Smooth muscle cell of the umbilical artery (primary cell): ENCODE measurements around the gene LRRC47. TPM values are rescaled to one million over a fixed set of nuclear protein-coding genes. Genes with fewer than 3 reads are reported as not detected.

ENCODE experiments used
- total RNA-seq: library from RNA; depleted of rRNA; stranded (reverse); fragments of >200 nt; gene quantifications from 2 replicates; pipeline ENCODE4 v1.2.3, GENCODE V29; 2014

LRRC47 gene
- total RNA-seq: 35.0 and 35.6 TPM in 2 replicates

DNA sequence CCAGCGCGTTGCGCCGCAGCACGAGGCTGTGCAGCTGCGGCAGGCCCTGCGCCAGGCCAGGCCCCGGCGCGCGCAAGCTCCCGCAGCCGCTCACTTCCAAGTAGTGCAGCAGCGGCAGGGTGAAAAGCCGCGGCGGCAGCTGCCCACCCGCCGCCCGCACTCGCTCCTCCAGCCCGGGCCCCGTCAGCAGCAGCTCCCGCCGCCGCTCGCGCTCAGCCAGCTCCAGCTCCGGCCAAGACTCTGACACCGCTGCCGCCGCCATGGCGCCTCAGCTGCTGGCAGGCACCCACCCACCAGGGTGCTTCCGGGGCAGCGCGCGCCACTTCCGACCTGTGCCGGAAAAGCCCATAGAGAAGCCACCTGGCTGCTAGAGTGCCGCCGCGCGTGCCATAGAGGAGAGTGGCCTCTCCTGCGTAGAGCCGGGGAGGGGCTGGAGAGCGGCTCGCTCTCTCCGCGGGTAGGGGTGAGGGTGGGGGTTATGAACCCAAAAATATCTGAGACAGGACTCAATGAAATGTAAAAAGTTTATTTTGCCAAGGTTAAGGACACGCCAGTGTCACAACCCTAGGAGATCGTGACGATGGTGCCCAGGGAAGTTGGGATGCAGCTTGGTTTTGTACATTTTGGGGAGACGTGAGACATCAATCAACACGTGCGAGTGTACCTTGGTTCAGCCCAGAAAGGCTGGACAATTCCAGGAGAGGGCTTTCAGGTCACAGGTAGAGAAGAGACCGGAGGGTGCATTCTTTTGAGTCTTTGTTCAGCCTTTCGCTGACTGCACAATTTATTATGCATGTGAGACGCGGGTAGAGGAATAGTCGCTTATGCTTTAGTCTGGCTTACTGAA lies at the start of gene LRRC47:
Gene LRRC47 (minus strand): TSS at position 284 of the 847 bp plus-strand sequence. CDS start 22 bp downstream, at position 262.

DNA sequence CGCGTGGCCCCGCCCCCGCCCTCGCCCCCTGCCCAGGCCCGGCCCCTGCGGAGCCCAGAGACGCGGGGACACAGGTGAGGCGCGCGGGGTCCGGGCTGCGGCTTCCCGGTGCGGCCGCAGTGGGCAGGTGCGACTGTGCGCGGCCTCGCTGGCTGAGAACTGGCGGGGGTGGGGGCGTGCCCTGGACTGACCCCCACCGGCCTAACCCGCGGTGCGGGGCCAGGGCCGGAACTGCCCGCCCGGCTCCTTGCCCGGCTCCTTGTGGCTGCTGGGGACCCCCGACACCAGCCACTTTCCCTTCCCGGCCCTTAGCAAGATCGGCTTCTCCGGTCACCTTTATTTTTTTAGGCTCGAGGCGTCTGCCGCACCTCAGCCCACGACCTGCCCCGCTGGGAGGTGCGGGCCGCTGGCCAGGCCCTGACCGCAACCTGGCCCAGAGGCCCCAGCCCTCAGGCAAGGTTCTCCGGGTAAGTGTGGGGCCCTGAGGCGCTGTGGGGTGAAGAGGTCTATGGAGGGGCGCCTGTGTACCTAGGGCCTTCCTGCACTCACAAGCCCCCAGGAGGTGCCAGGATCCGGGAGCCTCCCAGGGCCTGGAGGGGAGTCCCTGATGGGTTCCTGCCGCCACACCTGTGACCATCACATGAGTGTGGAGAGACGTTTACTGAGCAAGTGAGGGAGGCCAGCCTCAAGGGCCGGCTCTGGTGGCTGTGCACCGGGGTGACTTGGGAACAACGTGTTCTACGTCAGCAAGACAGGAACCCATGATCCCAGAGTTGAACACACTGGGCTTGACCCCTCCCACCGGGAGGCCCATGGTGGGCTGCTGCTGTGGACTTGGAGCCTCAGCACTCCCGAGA lies 23.4 kb downstream of the LRRC47 start, which contains the start of gene SMIM1:
Gene SMIM1 (plus strand): TSS at position 35 of the 857 bp plus-strand sequence. CDS start 2,625 bp downstream, outside the sequence.

DNA sequence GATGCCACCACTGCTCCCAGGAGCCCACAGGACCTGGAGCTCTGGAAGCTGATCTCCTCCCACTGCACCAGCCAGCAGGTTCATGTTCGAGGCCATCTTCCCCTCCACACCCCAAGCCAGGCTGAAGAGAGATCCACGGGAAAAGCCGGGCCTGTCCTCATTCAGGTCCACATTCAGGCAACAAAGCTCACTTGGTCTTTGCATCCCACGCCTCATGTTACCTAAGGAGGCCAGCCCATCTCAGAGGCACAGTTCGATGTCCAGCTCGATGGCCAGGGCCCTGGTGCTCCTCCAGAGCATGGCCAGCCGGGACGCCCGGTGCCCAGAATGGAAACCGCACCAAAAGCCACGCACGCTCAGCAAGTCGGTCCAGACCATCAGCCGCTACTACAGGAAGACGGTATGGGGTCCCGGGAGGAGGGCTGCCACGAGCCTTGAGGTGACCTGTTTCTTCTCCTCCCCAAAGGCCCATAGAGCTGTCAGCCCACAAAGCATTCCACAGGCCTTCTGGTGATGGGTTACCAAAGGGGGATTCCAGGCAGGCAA lies 43.8 kb downstream of the LRRC47 start, which contains the start of gene CCDC27:
Gene CCDC27 (plus strand): TSS at position 51 of the 546 bp plus-strand sequence. CDS start 32 bp downstream, at position 83.

Other genes with a start within 250 kb of the LRRC47 start
- 11.0 and 16.8 TPM in 2 replicates for gene MEGF6, start 185.0 kb downstream of the LRRC47 start, total RNA-seq
- gene TPRG1L, start 171.5 kb downstream of the LRRC47 start, total RNA-seq: 25.8 and 26.9 TPM in 2 replicates
- gene WRAP73, start 146.4 kb downstream of the LRRC47 start, total RNA-seq: 15.7 and 19.2 TPM in 2 replicates
- gene TP73, start 144.0 kb downstream of the LRRC47 start, total RNA-seq: not detected in 2 replicates
- not detected in 2 replicates for gene CCDC27, start 44.0 kb downstream of the LRRC47 start, total RNA-seq
- gene SMIM1, start 23.7 kb downstream of the LRRC47 start, total RNA-seq: 1.2 and 7.4 TPM in 2 replicates
- gene CEP104, start 60.7 kb upstream of the LRRC47 start, total RNA-seq: 22.3 and 41.8 TPM in 2 replicates
- 9.2 and 10.5 TPM in 2 replicates for gene DFFB, start 61.0 kb upstream of the LRRC47 start, total RNA-seq
- 24.3 and 29.5 TPM in 2 replicates for gene C1orf174, start 103.8 kb upstream of the LRRC47 start, total RNA-seq